Kasumi-1 (cell line): Measurements from ENCODE around the gene SUCLG2.
"Not testable (repeated sequence)": the region's sequence is repeated elsewhere in the genome, so short reads cannot be mapped to it uniquely, and the experiment has no call there.

Source experiments
- DNase-seq, 2 experiments: peaks; one replicate each; lab custom pipeline; 2025; lab: John Stamatoyannopoulos, UW

SUCLG2 gene

DNA sequence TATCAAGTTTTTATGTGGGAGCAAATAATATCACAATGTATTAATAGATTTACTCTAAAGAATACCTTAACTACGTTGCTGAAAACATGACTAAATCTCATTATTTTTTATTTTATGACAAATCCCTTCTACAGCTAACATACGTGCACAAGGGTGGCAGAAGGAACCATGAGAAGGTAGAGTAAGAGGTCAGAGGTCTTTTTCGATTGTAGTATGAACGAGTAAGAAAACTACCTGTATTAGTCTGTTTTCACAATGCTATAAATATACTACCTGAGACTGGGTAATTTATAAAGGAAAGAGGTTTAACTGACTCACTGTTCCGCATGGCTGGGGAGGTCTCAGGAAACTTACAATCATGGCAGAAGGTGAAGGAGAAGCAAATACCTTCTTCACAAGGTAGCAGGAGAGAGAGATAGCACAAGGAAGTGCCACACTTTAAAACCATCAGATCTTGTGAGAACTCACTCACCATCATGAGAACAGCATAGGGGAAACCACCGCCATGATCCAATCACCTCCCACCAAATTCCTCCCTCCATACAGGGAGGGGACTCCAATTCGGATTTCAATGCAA, 95.3 kb downstream of the SUCLG2 start:
- DNase-seq, result no peak

DNA sequence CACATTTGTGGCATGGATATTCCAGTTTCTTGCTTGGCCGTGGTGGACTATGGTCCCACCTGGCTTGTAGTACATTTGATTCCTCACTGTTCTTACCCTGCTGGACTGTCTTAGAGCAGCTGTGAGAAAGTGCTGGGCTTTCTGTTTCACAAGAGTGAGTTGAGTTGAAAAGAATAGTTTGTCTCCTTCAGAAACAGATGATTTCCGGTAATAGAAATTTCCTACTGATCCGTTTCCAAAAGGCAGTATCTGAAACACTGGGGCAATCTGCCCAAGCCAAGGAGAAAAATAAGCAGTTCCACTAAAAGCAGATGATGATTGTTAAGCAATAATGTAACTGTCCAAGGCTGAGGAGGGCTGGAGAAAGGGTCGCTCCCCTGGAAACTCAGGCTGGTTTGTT, 96.0 kb downstream of the SUCLG2 start:
- no peak for DNase-seq

DNA sequence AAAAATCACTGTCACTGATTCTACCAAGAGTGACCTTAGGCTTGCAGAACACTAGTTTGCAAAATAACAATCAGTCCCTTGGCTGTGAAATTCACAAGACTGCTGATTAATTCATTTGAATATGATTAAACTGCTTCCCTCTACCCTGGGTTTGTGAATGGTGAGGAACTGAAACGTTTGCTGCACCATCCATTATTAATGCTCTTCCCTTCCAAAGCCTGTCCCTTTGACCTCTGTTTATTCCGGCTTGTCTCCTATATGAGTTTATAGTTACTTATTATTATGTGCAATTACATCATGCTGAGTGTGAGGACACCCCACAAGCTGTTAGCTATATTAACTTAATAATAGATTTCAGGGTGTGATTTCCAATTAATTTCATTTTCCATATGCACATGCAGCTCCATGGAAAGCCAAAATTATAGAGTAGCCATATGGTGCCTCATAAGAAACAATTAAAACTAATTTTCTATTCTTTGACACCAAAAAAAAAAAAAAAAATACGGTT, 96.5 kb downstream of the SUCLG2 start:
- no peak for DNase-seq

DNA sequence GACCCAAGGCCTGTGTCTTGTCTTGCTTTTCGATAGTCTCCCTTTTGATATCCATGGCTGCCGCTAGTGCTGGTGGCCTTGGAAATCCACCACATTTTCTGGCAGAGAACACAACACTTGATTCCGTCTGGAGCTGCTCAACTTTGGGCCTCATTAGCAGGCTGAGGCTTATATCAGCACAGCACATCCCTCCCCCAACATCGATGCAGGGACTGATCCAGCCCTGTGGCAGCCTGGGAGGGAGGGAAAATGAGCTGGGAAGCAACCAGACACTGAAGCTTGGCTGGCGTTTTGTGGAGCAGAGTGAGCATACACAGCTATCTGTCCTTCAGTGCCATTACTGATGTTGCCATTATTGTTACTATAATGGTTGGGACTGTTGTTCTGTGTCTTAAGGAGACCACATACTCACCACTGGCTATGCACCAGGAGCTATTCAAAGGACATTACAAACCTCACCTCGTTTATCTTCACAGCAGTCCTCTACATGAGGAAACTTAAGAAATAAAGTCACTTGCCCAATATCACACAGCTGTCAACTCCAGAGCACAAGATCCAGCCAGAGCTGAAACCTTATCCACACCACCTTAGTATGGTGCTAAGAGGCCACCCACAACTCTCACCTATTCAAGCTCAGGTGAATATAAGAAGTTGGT, 102.9 kb downstream of the SUCLG2 start:
- no peak for DNase-seq

DNA sequence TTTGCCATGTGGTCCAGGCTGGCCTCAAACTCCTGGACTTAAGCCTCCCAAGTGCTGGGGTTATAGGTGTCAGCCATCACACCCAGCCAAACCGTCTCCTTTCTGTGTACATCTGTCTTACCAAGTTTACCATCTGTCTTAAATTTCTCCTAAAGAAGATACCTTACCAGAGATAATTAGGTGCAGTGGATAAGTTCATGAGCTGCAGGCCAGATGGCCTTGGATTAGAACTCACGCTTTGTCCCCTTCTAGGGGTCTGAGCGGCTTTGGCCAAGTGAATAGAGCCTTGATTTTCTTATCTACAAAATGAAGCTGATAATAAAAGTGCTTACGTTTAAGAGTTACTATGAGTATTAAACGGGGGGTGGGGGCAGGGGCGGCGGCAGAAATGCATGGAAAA, 103.9 kb downstream of the SUCLG2 start:
- DNase-seq, result no peak

DNA sequence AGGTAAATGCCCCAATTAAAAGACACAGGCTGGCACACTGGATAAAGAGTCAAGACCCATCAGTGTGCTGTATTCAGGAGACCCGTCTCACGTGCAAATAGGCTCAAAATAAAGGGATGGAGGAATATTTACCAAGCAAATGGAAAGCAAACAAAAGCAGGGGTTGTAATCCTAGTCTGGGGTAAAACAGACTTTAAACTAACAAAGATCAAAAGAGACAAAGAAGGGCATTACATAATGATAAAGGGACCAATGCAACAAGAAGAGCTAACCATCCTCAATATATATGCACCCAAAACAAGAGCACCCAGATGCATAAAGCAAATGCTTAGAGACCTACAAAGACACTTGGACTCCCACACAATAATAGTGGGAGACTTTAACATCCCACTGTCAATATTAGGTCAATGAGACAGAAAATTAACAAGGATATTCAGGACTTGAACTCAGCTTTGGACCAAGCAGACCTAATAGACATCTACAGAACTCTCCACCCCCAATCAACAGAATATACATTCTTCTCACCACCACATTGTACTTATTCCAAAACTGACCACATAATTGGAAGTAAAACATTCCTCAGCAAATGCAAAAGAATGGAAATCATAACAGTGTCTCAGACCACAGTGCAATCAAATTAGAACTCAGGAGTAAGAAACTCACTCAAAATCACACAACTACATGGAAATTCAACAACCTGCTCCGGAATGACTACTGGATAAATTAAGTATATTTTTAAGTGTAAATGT, 111.7 kb downstream of the SUCLG2 start:
- not testable (repeated sequence) for DNase-seq

DNA sequence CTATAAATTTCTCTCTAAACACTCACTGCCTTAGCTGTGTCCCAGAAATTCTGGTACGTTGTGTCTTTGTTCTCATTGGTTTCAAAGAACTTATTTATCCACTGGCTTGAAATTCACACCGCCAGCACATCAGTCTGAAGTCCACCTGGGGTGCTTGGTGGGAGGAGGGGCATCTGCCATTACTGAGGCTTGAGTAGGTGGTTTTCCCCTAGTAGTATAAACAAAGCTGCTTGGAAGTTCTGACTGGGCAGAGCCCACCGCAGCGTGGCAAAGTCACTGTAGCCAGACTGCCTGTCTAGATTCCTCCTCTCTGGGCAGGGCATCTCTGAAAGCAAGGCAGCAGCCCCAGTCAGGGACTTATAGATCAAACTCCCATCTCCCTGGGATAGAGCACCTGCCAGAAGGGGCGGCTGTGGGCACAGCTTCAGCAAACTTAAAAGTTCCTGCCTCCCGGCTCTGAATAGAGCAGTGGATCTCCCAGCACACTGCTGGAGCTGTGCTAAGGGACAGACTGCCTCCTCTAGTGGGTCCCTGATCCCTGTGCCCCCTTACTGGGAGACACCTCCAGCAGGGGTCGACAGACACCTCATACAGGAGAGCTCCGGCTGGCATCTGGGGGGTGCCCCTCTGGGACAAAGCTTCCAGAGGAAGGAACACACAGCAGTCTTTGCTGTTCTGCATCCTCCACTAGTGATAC, 114.1 kb downstream of the SUCLG2 start:
- no peak for DNase-seq

DNA sequence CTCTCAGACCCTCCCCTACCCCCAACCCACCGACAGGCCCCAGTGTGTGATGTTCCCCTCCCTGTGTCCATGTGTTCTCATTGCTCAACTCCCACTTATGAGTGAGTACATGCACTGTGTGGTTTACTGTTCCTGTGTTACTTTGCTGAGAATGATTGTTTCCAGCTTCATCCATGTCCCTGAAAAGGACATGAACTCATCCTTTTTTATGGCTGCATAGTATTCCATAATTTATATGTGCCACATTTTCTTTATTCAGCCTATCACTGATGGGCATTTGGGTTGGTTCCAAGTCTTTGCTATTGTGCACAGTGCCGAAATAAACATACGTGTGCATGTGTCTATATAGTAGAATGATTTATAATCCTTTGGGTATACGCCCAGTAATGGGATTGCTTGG, 117.2 kb downstream of the SUCLG2 start:
- DNase-seq, result not testable (repeated sequence)

DNA sequence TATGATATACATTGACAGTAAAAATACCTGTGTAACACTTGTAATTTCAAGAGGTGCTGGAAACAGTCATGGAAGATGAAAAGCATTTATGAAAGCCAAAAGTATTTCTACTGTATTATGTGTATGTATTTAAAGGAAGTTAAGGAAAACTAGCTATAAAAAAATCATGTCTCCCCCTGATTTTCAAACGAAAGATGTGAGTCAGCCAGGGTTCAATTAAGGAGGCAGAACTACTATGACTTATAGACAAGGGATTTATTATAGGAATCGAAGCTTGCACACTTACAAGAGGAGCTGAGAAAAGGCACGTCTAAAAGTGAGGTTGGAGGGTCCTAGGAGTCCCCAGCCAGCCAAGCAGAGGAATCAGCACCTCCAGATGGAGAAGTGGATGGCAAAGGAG, 119.4 kb downstream of the SUCLG2 start:
- DNase-seq, result no peak

DNA sequence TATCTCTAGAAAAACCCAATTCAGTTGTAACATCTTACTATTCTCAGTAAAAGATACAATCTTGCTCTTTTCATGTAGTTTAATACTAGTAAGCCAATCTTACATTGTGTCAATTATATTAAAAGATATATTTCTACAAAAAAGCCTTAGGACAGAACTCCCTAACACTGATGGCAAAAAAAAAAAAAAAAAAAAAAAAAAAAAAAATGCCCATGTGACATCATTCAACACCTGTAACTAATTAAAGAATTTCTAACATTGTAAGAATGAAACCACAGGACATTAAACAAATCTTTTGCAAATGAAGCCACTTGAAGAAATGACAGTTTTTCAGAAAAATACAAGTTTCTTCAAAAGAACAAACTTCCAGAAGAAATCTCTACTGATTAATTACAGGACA, 119.8 kb downstream of the SUCLG2 start:
- DNase-seq, result no peak

DNA sequence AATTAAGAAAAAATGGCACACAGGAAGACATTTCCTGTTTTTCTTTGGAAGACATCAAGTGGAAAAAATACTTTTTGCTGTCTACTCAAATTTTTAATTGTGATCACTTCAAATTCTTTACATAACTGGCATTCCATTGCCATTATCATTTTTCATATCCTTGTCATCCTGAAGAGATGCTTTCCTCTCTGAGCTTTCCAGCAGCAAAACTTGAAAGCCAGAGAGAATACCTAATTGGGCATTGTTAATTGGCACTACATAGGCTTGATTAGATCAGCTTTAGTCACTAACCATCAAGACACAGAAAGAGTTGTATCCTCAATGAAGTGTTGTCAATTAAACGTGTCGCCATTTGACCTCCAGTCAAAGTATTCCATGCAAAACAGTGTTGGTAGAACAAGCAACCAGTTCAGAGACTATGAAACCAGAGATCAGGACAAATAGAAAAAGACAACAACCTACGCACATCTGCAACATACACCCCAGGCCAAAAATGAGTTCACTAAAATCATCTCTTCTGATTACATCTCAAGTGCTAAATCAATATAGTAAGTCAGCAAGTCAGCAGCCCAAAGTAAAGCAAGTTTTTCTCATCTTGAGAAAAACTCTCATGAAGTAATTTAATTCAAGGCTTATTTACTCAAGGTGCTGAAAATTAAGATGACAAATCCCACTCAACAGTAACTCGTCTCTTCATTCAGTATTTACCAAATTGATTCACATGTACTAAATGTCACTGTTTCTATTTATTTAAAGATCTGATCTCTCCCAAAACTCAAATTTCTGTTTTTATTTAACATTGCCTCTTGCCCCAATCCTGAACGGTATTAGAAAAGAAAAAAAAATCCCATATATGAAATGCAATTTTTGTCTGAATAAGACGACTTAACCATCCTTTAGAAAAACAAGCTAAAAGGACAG, 123.0 kb downstream of the SUCLG2 start:
- no peak for DNase-seq

DNA sequence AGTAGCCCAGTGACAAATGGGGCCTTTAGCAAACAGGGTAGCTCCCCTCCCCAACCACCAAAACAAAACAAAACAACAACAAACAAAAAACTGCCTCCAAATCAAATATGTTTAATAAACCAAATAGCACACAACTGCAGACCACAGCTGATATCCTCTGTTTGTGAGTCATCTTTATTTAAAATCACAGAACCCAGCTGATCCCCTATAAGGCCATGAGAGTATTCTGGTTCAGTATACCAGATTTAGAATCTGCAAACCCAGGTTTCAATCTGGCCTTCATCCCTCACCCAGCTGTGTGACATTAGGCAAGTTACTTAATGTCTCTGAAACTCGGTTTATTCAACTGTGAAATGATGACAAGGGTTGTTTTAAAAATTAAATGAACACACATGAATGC, 124.5 kb downstream of the SUCLG2 start:
- DNase-seq, result no peak

DNA sequence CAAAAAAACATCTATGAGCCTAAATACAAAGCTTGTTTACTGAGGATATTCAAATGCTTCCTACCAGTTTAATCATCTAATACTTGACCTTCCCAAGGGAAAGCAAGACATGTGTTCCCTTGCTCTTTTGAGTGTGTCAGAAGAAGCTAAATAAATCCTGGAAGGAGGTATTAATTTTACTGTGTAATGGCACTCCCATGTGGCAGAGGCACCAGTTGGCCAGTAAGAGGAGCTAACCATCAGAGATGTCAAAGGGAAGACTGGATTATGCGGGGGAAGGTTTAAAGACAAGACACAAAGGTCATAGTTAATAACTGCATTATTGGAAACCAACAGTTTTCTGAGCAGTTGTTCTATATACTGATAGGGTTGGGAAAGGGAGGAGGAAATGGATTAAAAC, 125.1 kb downstream of the SUCLG2 start:
- no peak for DNase-seq

DNA sequence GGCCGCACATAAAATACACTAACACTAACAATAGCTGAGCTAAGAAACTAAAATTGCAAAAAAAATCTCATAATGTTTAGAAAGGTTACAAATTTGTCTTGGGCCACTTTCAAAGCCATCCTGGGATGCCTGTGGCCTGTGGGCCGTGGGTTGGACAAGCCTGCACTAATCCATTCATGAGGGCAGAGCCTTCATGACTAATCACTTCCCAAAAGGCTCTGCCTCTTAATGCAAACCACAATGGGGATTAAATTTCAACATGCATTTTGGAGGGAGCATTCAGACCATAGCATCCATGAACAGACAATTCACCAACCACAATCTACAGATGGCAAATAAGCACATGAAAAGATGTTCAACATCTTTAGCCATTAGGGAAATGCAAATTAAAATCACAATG, 128.2 kb downstream of the SUCLG2 start:
- DNase-seq, result no peak

DNA sequence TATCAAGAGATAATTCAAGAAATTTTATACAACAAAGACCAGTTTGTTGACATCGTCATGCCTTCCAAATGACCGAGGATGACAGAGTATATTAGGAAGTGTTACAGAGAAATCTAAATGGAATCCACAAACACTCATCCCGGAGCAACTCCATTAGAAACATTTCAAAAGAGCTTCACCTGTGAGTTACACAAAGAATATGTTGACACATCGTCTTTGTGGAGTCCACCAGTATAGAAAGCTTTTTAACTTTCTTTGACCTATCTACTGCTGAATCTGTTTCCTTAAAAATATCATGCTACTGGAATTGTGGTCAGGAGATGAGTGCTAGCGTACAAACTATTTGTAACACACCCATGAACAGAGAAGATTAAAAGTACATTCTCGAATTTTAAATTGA, 130.4 kb downstream of the SUCLG2 start:
- DNase-seq, result no peak

DNA sequence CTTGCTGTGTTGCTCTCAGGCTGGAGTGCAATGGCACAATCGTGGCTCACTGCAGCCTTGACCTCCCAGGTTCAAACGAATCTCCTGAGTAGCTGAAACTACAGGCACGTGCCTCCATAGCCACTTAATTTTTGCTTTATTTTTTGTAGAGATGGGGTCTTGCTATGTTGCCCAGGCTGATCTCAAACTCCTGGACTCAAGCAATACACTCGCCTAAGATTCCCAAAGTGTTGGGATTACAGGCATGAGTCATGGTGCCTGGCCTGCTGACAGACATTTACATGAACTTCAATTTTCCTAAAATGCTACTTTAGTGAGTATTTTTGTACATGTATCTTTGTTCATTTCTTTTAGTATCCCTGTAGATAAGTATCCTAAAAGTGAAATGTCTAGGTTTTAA, 132.3 kb downstream of the SUCLG2 start:
- DNase-seq, result no peak

DNA sequence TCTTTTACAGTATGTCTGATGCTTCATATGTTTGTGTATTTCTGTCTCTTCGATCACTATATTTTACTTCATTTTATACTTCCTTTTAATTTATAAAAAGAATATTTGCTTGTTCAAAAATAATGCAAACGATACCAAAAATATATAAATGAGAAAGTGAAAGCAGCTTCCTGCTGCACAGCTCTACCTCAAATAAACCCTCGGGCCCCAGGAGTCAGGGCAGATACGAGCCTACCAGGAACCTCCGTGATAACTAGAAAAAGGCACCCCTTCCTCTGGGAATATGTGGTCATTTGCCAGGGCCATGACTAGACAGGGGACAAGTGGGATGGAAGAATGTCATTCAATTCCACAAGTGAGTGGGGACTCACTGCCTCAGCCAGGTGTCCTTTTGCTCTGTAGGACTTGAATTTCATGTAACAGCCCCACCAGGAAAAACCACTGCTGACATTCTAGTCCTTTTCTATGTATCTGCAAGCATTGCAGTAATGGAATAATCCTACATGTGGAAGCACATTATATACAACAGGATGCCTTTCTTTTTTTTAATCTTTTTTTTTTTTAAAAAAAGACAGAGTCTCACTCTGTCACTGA, 133.3 kb downstream of the SUCLG2 start:
- no peak for DNase-seq

DNA sequence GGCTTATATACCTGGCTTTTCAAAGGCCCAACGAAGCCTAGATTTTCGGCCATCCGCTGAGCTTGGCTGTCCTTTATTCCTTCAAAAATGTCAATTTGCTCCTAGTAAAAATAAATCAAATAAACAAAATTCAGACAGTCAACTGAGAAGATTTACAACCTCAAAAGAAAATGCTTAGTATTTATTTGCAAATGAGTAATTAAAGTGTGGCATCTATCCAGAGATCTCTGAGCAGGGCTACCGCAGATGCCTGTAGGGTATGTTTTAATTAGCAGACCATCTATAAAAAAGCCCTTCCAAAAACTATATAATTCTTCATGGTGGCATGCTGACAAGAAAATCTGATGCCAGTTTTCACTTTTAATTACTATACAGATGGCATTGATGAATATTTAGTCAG, 136.2 kb downstream of the SUCLG2 start:
- DNase-seq, result no peak

DNA sequence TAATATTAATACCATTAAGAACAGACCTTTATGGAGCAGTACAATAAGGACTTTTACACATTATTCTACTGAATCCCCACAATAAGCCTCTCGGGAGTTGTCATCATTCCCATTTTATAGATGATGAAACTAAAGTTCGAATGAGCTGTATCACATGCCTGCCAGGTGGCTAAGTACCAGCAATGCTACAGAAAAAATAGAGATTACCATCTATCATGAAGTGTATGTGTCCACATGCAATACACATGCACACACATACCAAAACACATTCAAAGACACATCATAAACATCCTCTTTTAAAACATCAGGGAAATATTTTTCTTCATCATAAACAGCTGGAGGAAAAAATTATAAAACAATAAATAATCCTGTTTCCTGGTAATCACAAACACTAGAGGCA, 136.6 kb downstream of the SUCLG2 start:
- DNase-seq, result no peak

DNA sequence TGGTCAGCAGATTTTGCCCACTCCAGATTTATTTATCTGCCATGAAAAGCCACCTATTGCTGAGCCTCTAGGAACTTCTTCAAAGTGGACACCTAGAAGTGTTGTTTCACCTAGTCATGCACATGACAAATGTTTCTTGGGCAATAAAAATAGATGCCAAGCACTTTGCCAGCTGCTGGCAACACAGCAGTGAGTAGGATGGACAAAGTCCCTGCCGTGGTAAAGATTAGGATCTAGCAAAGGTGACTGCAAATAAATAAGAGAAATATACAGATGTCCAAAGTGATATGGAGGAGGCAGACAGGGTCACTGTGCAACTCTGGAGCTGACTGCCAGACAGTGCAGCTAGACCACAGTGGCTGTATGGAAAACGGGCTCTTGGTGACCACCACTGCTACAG, 137.9 kb downstream of the SUCLG2 start:
- DNase-seq, result no peak

DNA sequence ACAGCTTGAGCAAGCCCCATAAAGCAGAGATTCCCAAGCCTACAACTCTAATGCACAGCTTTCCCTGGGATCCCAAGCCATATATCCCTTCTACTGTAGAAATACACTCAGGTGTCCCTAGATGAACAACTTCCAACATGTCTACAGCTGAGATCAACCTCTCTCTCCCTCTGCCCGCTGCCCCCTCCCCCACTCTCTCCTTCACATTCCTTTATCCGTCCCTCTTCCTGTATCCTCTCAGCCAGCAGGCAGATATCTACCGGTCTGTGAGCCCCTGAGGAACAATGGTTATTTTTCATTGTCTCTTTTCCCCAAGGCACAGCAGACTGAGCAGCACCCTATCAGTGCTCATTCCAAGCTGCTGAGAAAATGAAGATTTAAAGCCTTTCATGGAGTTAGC, 138.6 kb downstream of the SUCLG2 start:
- no peak for DNase-seq
